G401 (cell line): ENCODE data around the gene CDCA3. TPM values are rescaled to one million over a fixed set of nuclear protein-coding genes. Genes with fewer than 3 reads are reported as not detected.

ENCODE experiments used
- DNase-seq: peaks from one replicate; pipeline ENCODE4 v3.0.0-alpha.2; 2015; ENCODE audit warnings: low spot score
- in situ Hi-C: cut with HindIII; loops from 2 replicates; pipeline ENCODE4 v1.10.0; 2016; ENCODE audit warnings: low sequenced_read_pairs, mixed read lengths
- total RNA-seq: library from RNA; depleted of rRNA; stranded (reverse); fragments of >200 nt; shearing (Covaris generic); gene quantifications from 2 replicates; pipeline ENCODE4 v1.2.3, GENCODE V29; 2014

CDCA3 gene
- total RNA-seq, 1 experiment from 2014 or later = 103 TPM

- no peak for DNase-seq
- in situ Hi-C loops = no loop called here
These were observed 12.2 kb downstream of the CDCA3 start for GRCh38 chr12:6838854-6839253.

- no peak for DNase-seq
- in situ Hi-C loops = no loop called here
These were observed 13.6 kb downstream of the CDCA3 start for GRCh38 chr12:6837370-6838060.

GRCh38 chr12:6836851-6837250 is 14.2 kb downstream of the CDCA3 start:
- in situ Hi-C loops = no loop called here
- DNase-seq = no peak

GRCh38 chr12:6834873-6835272 is 16.2 kb downstream of the CDCA3 start:
- in situ Hi-C loops = no loop called here

GRCh38 chr12:6834254-6834653 is 16.8 kb downstream of the CDCA3 start:
- in situ Hi-C loops = no loop called here
- no peak for DNase-seq

More at GRCh38 chr12:6834873-6835272, 16.2 kb downstream of the CDCA3 start:
- no peak for DNase-seq

GRCh38 chr12:6833189-6833890 is 17.7 kb downstream of the CDCA3 start:
- in situ Hi-C loops = no loop called here
- no peak for DNase-seq

- in situ Hi-C loops = no loop called here
- DNase-seq = no peak
These were observed 19.0 kb downstream of the CDCA3 start for GRCh38 chr12:6832125-6832524.

- in situ Hi-C loops = no loop called here
- DNase-seq = no peak
These were observed 19.6 kb downstream of the CDCA3 start for GRCh38 chr12:6831450-6831995.

- in situ Hi-C loops = no loop called here
- no peak for DNase-seq
These were observed 20.1 kb downstream of the CDCA3 start for GRCh38 chr12:6830999-6831398.

- in situ Hi-C loops = no loop called here
- DNase-seq = no peak
These were observed 20.7 kb downstream of the CDCA3 start for GRCh38 chr12:6830286-6830890.

- in situ Hi-C loops = no loop called here
- DNase-seq = no peak
These were observed 21.4 kb downstream of the CDCA3 start for GRCh38 chr12:6829536-6830220.

GRCh38 chr12:6828781-6829535 is 22.1 kb downstream of the CDCA3 start:
- in situ Hi-C loops = no loop called here

GRCh38 chr12:6827982-6828780 is 22.9 kb downstream of the CDCA3 start, which contains the start of gene P3H3:
Gene P3H3, plus strand, starts transcription at chr12:6828407. Its CDS starts 34 bp downstream, at chr12:6828441.
- peak; percentile 76 for DNase-seq
- in situ Hi-C loops = no loop called here

More at GRCh38 chr12:6828781-6829535, 22.1 kb downstream of the CDCA3 start:
- peak; percentile 82 for DNase-seq

- DNase-seq = peak; percentile 96
- in situ Hi-C loops = no loop called here
These were observed 23.6 kb downstream of the CDCA3 start for GRCh38 chr12:6827437-6827911.

GRCh38 chr12:6826734-6827436 is 24.2 kb downstream of the CDCA3 start:
- no peak for DNase-seq
- in situ Hi-C loops = no loop called here

GRCh38 chr12:6826125-6826733 is 24.9 kb downstream of the CDCA3 start:
- in situ Hi-C loops = no loop called here
- DNase-seq = no peak
